GM23338 (cell line): ENCODE data around the gene EPHA4.

Experiments used
- CTCF ChIP-seq, 2 experiments: fragments of 200-600 bp in 1 of 2; sonication (generic) in 1 of 2; conservative IDR thresholded peaks; 2 replicates each; pipeline versions ENCODE4 v1.5.1 to v1.6.1; 2016 to 2017; ENCODE audit warnings: antibody characterized with exemption in 2 of 2, low read depth in 2 of 2, mild to moderate bottlenecking in 2 of 2, moderate library complexity in 1 of 2
- EZH2 ChIP-seq: fragments of 200-600 bp; sonication (generic); IDR thresholded peaks from one replicate; pipeline ENCODE4 v1.8.0; 2017; ENCODE audit warnings: antibody characterized with exemption, mild to moderate bottlenecking, low read depth; ENCODE audit not compliant: unreplicated experiment
- EZH2phosphoT487 ChIP-seq: fragments of 200-600 bp; sonication (generic); IDR thresholded peaks from one replicate; pipeline ENCODE4 v1.8.1; 2018; ENCODE audit warnings: antibody characterized with exemption; ENCODE audit not compliant: unreplicated experiment
- NANOG ChIP-seq: IDR thresholded peaks from 2 replicates; pipeline ENCODE4 v1.6.1; 2016; ENCODE audit warnings: antibody characterized with exemption, borderline replicate concordance
- POLR2AphosphoS5 ChIP-seq: IDR thresholded peaks from 2 replicates; pipeline ENCODE4 v1.6.1; 2016; ENCODE audit warnings: antibody characterized with exemption, low read depth
- REST ChIP-seq: IDR thresholded peaks from one replicate; pipeline ENCODE4 v1.6.1; 2018; ENCODE audit warnings: antibody characterized with exemption; ENCODE audit not compliant: unreplicated experiment

GRCh38 chr2:221503965-221504364 lies 68.1 kb downstream of the EPHA4 start:
- TF ChIP-seq CTCF (conservative IDR thresholded peaks at IDR 0.05; ENCODE audit: low read depth in 2 of 2) (no peak), REST (no peak), EZH2 (no peak), NANOG (no peak), POLR2AphosphoS5 (no peak), EZH2phosphoT487 (no peak)
